Right forelimb (tissue), 1 donor: Measurements from ENCODE around the gene DGCR6.
"Not testable (repeated sequence)": the region's sequence is repeated elsewhere in the genome, so short reads cannot be mapped to it uniquely, and the experiment has no call there.

ENCODE experiments used
- DNase-seq: peaks from one replicate; pipeline ENCODE4 v3.0.0-alpha.2; 2018

Gene DGCR6

DNA sequence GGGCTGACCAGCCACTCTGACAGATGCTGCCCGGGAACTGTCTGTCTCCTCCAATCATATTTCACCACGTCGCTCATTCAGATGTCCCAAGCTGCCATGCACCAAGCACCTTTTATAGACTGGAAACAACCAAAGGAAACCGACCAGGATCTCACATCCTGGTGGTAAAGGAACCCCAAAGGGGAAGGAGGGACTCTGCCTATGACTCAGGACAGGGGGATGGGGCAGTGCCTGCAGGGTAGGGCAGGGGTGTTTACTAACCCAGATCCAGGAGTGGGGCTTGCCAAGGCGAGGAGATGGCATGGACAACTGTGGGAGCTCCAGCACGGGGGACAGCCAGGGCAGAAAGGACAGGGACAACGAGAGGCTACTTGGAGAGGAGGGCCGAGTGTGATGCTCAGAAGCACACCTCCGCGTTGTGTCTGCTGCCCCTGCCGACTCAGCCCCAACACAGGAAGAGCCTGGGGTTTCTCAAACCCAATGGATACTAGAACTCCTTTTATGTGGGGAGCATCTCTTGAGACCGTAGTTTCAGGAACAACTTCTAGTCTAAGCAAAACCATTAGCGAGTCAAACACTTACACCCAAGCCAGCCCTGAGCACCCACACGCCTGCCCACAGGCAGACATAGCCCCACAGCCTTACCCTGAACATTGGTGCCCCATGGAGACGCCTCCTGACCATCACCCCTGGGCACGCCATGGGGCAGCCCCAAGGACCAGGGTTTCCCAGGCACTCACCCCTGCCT, 26.0 kb downstream of the DGCR6 start:
- DNase-seq = no peak

DNA sequence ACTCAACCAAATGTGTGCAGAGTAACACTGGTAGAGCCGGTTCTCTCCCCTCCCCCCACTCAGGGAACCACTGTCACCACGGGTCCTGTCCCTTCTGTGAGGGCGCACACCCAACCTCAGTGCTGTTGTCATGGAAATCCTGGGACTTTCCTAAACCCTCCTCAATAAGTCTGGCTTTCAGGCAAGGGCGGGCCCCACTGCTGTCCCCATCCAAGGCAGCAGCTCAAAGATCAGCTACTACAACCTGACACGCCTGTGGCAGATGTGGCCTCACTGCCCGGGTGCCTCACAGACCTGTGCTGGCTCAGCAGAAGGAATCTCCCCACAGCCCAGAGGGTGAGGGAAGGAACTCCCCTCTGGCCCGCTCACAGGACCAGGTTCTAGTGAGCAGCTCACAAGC, 27.8 kb downstream of the DGCR6 start:
- no peak for DNase-seq

DNA sequence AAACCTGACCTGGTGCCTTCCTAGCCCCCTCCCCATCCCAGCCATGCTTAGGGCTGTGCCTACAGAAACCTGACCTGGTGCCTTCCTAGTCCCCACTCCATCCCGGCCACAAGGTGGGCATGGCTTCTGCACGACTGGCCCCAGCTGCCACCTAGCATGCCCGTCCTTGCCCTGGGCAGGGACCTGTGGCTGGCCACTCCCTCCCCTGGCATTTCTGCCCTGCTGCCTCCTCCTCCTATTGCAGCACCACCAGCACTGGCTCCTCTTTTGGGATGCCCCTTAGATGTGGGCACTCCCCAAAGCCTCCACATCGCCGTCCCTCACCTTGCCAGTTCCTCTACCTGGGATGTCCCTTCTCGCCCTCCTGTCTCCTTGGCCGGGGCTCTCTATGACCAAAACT, 28.6 kb downstream of the DGCR6 start:
- DNase-seq = not testable (repeated sequence)

DNA sequence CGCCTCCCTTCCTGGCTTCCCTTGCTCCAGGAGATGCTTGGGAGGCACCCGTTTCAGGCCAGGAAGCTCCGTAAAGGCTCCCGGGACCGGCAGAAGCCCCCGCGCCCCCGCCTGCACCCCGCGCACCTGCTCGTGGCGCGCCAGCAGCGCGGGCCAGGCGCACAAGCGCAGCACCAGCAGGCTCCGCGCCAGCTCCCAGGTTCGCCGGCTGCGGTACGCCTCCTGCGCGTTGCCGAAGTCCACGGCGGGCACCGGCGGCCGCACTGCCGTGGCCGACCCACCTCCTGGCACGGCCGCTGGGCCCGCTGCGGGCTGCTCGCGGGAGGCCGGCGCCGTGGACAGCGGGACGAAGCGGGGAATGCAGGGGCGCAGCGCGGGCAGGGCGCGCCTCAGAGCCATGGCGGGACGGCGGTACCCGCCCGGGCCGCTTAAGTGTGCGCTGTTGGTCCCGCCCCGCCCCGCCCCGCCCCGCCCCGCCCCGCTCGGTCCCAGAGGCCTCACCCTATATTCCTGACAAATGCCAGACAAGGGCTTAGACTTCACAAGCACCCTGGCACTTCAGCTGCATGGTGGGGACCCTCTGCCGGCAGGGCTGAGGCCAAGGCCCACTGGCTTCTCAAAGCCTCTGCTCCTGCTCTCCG, 29.9 kb downstream of the DGCR6 start, which contains the start of gene PRODH:
PRODH (minus strand) TSS at position 405 of the 641 bp plus-strand sequence; CDS start at position 399, 6 bp downstream.
- DNase-seq = no peak

DNA sequence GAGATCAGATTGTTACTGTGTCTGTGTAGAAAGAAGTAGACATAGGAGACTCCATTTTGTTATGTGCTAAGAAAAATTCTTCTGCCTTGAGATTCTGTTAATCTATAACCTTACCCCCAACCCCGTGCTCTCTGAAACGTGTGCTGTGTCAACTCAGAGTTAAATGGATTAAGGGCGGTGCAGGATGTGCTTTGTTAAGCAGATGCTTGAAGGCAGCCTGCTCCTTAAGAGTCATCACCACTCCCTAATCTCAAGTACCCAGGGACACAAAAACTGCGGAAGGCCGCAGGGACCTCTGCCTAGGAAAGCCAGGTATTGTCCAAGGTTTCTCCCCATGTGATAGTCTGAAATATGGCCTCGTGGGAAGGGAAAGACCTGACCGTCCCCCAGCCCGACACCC, 32.6 kb downstream of the DGCR6 start:
- not testable (repeated sequence) for DNase-seq

DNA sequence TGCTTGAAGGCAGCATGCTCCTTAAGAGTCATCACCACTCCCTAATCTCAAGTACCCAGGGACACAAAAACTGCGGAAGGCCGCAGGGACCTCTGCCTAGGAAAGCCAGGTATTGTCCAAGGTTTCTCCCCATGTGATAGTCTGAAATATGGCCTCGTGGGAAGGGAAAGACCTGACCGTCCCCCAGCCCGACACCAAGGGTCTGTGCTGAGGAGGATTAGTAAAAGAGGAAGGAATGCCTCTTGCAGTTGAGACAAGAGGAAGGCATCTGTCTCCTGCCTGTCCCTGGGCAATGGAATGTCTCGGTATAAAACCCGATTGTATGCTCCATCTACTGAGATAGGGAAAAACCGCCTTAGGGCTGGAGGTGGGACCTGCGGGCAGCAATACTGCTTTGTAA, 41.0 kb downstream of the DGCR6 start:
- DNase-seq = not testable (repeated sequence)

DNA sequence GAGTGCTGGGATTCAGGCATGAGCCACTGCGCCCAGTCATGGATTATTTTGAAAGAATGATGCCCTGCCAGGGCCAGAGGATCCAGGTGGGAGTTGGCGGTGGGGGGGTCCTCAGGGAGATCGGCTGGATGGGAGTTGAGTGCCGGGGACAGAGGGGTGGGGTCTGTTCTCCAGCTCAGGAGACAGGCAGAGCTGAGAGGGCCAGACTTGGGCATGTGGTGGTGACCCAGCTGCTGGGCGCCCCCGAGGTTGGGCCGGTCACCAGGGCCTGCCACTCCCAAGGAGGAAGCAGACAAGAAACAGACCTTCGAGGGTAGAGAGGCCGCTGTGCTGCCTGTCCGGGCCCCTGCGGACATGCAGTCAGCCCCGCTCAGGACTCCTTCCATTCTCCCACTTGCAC, 41.8 kb downstream of the DGCR6 start:
- DNase-seq = no peak

DNA sequence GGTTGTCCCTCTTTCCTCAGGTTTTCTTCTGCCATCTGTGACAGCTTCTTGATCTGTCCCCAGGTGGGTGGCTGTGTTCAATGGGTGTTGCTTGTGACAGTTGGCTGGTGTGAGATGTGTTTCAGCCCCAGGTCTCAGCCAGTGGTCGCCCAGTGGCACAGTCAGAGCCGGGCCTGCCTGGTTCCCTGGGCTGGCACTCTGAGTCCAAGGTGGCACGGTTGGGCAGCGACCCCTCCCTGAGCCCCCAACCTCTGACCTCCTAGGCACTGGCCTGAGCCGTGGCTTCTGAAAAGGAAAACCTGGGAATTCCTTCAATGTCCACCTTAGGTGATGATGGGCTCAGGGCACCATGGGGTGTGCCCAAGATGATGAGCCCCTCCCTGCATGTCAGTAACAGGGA, 44.0 kb downstream of the DGCR6 start:
- DNase-seq = no peak

DNA sequence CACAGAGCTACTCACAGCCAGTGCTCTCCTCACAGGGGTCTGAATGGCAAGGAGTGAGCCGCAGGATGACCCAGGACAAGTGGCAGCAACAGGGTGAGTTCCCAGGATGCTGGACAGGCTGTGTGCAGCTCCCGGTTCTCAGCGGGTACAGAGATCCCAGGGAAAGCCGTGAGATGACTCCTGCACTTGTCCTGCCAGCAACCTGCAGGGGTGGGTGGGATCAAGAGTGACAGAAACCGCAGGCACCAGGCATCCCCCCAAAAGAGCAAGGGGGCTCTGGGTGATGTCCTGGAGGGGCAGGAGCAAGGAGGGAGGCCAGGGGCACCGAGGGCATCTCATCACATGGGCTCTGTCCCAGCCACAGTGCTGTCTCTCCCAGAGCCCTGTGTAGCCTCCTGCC, 45.9 kb downstream of the DGCR6 start:
- no peak for DNase-seq

DNA sequence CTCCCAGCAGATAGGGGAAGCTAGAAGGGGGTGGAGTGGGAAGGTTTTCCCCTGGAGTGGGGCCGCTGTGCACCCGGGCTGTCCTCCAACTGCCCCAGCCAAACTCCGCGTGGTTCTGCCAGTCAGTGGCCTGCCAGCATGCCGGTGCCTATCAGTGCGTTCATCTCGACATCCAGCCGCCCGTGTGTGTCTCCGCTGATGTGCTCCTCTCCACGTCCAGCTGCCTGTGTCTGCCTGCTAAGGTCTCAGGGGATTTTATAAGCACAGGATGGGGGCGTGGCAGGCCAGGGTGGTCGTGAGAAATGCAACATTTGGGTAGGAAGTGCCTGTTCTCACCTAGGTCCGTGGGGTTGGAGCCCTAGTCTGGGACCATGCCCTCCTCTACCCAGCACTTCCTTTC, 47.0 kb downstream of the DGCR6 start:
- not testable (repeated sequence) for DNase-seq

DNA sequence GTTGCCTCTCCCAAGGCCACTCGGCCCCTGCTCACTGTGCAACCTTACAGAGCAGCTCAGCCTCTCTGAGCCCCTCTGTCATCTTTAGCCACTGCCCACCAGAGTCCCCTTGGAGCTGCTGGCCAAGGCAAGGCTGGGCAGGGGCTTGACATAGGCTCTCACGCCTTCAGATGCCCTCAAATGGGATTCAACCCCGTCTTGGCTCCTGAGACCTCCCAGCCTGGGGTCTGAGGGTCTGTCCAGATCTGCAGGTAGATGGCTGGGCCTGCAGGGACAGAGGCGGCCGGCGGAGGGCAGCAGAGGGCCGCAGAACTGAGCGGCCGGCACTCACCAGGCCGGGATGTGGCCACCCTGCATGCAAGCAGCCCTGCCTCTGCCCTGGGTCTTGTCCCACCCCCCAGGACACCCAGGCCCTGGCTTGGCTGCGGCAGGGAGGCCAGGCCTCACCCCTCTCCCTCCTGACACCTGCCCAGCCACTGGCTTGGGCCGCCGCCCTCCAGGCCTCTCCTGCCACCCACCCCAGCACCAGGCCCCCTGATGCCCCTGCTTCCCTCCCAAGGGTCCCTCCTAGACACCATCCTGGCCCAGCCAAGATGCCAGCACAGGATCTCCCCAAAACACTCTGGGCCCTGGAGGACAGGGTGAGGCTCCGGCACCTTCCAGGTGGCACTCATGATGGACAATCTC, 48.3 kb downstream of the DGCR6 start:
- DNase-seq = peak; percentile 84

DNA sequence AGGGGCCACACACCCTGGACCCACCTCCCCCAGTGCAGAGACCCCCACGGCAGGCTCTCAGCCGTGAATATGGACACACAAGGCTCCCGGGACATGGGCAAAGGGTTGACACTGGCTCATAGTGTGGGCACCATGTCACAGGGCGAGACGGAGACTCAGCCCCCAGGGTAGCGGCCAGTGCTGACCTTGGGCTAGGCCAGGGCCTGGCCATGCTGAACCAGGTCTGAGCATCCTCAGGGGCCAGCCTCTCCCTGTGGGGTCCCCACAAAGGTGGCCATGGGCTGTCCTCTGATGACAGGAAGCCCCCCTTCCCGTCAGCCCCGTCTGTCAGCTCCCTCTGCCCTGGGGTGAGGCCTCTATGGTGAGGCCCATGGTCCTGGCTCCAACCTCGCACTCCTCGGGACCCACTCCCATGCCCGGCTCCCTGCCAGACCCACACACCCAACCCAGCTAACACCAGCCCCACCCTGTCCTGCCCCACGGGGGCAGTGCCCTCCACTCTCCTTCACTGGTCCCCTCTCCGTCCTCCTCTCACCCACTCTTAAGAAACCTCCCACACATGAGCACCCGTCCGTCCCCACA, 49.0 kb downstream of the DGCR6 start:
- no peak for DNase-seq

DNA sequence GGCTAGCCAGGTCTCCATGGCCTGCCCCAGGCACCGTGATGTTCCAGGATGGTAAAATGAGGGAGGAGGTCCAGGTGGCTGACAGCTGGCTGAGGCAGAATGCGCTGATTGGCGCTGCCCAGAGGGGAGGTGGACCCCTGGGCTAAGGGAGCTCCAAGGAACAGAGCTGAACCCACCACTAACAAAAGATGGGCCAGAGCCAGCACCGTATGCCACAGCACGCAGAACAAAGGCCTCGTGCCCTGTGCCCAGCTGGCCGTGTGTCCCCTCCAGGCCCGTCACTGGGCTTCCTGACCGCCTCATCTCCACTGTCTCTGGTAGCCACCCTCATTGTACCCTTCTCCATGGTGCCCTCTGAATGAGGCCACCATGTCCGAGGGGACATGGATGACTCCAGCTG, 49.6 kb downstream of the DGCR6 start:
- no peak for DNase-seq

DNA sequence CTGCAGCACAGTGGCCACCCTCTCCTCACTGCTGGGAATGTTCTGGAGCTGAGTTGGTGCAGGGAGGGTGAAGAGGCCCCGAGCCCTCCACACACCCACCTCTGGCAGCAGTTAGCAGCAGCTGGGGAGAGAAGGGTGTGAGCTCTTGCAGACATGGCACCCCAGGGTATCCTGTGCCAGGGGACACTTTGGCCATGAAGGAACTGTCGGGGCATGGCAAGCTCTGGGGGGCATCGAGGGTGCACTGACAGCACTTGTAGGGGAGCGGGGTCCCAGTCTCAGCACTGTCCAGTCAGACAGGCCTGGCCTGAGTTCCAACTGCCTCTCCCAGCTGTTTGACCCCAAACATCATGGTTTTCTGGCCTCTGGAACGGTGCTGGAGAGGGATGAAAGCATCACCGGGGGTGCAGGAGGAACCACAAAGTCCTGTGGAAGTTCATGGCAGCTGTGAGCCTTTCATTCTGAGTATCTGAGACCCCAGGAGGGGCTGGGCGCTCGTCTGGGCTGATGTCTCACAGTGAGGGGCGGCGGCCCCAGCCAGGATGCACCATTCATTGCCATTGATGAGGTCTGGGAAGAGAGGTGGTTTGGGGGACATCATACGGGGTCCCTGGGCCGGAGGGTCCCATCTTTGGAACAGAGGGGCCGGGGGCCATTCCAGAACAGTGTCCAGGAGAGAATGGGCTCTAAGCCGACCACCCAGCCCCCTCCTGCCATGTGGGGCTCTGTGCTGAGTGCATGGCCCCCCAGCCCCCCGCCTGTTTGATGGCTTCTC, 50.2 kb downstream of the DGCR6 start:
- DNase-seq = not testable (repeated sequence)

DNA sequence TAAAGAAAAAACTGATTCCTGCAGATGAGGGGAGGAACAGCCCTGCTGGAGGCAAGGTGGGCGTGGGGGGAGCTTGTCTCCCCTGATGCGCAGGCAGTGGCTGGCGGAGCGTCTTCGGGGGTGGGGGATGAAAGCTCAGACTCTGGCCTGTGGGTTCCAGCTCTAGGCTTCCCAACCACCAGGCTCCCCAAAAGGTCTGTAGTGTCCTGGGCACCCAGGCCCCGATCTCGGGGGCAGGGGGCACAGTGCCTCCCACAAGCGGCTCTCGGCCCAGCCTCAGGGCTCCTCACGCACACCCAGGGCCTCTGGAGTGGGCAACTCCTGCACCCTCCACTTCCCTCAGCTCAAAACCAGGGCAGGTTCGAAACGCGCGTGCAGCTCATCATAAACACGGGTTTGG, 50.8 kb downstream of the DGCR6 start:
- DNase-seq = not testable (repeated sequence)

DNA sequence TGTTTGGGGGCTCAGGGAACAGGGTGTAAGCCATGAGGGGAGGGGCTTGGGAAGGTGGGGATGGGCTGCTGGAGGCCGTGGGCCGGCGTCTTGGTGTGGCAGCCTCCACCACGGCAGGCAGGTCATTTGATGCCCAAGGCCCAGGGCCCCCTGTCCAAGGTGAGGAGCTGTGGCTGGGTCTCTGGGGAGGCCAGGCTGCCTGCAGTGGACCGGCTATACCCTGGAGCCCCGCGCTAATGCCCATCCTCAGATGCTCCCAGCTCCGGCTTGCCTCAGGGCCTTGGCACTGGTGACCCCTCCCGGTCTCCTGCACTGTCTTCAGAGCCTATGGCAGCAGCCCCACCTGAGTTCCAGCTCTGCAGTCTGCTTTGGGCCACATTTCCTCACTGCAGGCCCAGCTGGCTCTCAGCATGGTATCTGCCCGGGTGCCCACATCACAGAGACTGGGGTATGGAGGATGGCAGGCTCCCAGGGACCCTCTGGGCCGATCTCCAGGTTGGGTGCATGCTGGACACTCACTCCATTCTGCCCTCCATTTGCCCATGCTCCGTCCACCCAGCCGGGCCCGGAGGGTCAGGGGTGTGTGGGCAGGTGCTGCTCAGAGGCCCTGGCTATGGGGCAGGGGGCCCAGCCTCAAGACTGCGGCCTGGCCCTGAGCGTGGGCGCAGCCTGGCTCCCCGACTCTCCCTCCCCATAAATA, 51.7 kb downstream of the DGCR6 start:
- not testable (repeated sequence) for DNase-seq

DNA sequence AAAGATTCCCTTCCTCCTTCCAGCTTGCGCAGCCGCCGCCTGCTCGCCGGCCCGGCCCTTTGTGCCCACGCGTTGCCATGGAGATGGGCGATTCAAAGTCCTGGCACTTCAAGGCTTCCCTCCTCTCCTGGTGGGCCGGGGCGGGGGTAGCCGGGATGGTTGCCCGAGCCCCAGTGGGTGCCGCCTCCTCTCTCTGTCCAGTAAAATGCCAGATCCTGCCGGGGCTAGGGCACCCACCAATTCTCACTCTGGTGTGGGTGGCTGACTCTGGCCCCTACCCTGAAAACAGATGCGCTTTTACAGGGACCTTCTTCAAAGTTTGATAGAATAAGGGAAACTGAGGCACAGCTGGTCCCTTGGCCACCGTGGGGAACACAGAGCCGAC, 52.2 kb downstream of the DGCR6 start:
- DNase-seq = not testable (repeated sequence)

DNA sequence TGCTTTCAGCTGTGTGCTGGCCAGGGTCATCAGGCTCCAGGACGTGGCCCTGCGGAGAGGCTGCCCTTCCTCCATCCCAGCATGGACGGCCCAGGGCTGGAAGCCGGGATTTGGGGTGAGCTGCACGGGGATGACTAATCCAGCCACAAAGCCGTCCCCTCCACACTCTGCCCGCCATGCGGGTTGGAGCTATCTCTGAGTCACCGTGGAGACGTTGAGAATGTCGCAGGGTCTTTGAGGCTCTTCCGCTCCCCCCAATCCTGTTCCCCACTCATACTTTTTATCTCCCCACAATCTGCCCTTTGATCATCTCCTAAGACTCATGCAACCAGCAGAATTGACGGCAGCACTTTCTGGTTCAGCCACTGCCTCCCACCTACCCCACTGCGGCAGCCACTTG, 52.6 kb downstream of the DGCR6 start:
- not testable (repeated sequence) for DNase-seq

DNA sequence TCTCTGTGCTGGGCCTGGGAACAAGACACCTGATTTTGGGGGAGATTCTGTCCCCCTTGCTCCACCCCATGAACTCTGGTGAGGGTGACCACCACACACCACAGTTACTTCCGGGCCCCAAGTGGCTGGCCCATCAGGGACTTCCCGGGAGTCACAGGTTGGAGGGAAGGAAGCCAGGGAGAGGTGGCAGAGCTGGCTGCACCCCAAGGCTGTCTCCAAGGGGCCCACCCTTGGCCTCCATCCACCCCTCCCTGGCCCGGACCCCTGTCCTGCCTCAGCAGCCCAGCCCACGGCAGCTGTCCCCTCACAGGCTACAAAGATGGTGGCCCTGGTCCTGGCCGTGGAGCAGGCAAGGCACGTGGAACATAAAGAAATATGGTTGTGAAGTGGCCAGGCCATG, 53.1 kb downstream of the DGCR6 start:
- not testable (repeated sequence) for DNase-seq

DNA sequence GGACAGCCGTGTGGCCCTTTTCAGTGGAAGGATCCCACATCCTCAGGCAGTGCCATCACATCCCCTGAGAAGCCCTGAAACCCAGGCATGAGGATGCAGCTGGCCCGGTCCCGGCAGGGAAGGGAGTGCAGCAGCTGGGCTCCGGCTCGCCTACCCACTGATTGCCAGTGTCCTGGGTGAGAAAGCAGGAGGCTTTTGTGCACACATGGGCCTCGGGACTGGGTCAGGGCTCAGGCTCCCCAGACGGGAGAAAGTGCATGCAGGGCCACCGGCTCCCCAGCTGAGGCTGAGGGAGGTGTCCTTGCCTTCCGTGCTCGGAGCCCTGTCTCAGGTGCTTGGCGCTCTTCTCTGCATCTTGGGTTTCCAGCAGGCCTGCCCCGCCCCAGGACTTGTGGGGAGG, 53.6 kb downstream of the DGCR6 start:
- not testable (repeated sequence) for DNase-seq

DNA sequence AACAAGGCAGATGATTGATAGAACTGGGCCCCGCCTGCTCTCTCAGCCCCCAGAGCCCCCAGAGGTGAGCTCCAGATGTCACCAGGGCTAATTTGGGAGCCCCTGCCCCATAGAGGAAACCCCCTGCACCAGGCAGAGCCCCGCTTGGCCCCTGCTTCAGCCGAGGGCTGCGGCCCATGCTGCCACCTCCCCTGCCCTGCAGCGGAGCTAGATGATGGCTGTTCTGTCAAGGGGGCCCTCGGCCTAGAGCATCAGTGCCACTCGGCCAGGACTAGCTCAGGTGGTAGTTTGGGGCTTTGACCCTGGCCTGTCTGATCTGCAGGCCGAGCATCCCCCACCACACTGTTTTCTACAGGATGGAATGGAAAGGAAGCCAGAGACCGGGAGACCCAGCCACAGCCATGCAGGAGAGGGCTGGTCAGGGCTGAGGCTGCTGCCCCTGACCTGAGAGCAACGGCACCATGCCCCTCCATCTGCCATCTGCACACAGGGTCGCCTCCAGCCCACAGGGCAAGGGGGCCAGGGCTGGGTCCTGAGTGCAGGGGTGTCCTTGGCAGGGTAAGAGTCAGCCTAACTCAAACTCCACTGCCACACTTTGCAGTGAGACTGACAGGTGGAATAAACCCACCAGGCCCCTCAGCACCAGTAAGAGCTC, 54.2 kb downstream of the DGCR6 start:
- not testable (repeated sequence) for DNase-seq
